Endodermal cell (in vitro differentiated cells): ENCODE data around the gene CXCR4. TPM values are rescaled to one million over a fixed set of nuclear protein-coding genes. Genes with fewer than 3 reads are reported as not detected.

ENCODE experiments used
- DNase-seq: peaks from one replicate; pipeline ENCODE4 v3.0.0-alpha.2; 2017
- H3K27ac ChIP-seq: 2 replicates; pipeline ENCODE4 v1.5.1; 2013; ENCODE audit warnings: mild to moderate bottlenecking, low read depth, low read length, moderate library complexity
- H3K27me3 ChIP-seq: 2 replicates; pipeline ENCODE4 v1.6.1; 2013; ENCODE audit warnings: mild to moderate bottlenecking, low read length, moderate library complexity; ENCODE audit not compliant: insufficient read depth, control insufficient read depth, poor library complexity, severe bottlenecking
- H3K36me3 ChIP-seq: 2 replicates; pipeline ENCODE4 v1.7.0; 2013; ENCODE audit warnings: mild to moderate bottlenecking, low read length, moderate library complexity; ENCODE audit not compliant: control insufficient read depth, insufficient read depth
- H3K4me1 ChIP-seq: one replicate; pipeline ENCODE4 v1.7.0; 2013; ENCODE audit warnings: low read length; ENCODE audit not compliant: control insufficient read depth, insufficient read depth
- H3K4me3 ChIP-seq: 2 replicates; pipeline ENCODE4 v1.5.1; 2013; ENCODE audit warnings: mild to moderate bottlenecking, low read length, moderate library complexity
- H3K9ac ChIP-seq: 2 replicates; pipeline ENCODE4 v1.6.1; 2013; ENCODE audit warnings: mild to moderate bottlenecking, low read length, moderate library complexity; ENCODE audit not compliant: poor library complexity, severe bottlenecking; ENCODE audit errors: extremely low read depth
- H3K9me3 ChIP-seq: 2 replicates; pipeline ENCODE4 v1.6.1; 2013; ENCODE audit warnings: mild to moderate bottlenecking, low read length, moderate library complexity; ENCODE audit not compliant: control insufficient read depth
- H3K27ac Mint-ChIP-seq: 2 replicates; pipeline ENCODE4 v1.8.0; 2020; ENCODE audit warnings: mixed read lengths
- H3K27me3 Mint-ChIP-seq: 2 replicates; pipeline ENCODE4 v1.8.0; 2021; ENCODE audit warnings: mild to moderate bottlenecking, mixed read lengths; ENCODE audit not compliant: insufficient read depth
- H3K36me3 Mint-ChIP-seq: 2 replicates; pipeline ENCODE4 v1.8.0; 2020; ENCODE audit warnings: low read depth, mixed read lengths
- H3K4me1 Mint-ChIP-seq: 2 replicates; pipeline ENCODE4 v1.8.0; 2020; ENCODE audit warnings: mixed read lengths
- H3K4me3 Mint-ChIP-seq: 2 replicates; pipeline ENCODE4 v1.8.0; 2020; ENCODE audit warnings: mild to moderate bottlenecking, moderate library complexity, mixed read lengths
- H3K9me3 Mint-ChIP-seq: 2 replicates; pipeline ENCODE4 v1.8.0; 2020; ENCODE audit warnings: mild to moderate bottlenecking, mixed read lengths
- CTCF ChIP-seq: fragments of 200-600 bp; sonication (generic); conservative IDR thresholded peaks from 2 replicates; pipeline ENCODE4 v1.5.0; 2021; ENCODE audit warnings: antibody characterized with exemption, mild to moderate bottlenecking
- WGBS, 2 experiments: methylation state at CpG; one replicate each; pipeline versions ENCODE4 v1.1.5 to v1.1.7; 2013; ENCODE audit warnings: missing lambda C conversion rate in 2 of 2, mixed read lengths in 1 of 2; ENCODE audit not compliant: insufficient coverage in 1 of 2, insufficient read length in 1 of 2; 5-methylcytosine and 5-hydroxymethylcytosine counted together
- total RNA-seq, 2 donors: library from RNA; stranded (reverse); fragmentation: NEBNext Ultra II Directional in 1 of 2; extraction: Animal tissue kit (Norgen Biotek cat#: 25700) in 1 of 2; gene quantifications; 2 replicates in 1 of 2; 3 replicates in 1 of 2; pipeline ENCODE4 v1.2.1, GENCODE V29; 2021

The CXCR4 gene
- total RNA-seq, 2 donors from 2014 or later, result 287 to 454 TPM

GRCh38 chr2:136162438-136162837 lies 44.5 kb upstream of the CXCR4 start:
- no peaks in the 10 kb centered on the region for H3K27me3 ChIP-seq
- H3K4me3 Mint-ChIP-seq, result no peak overlapping the region
- no peak for DNase-seq

GRCh38 chr2:136156411-136156810 lies 38.5 kb upstream of the CXCR4 start:
- 88% methylated on average over 1 of the region's 1 CpG; no CpG with 5 or more reads in 1 of the 2 experiments for WGBS, 2 experiments
- Histone ChIP-seq H3K36me3 (no peaks in the 10 kb centered on the region), H3K4me3 (no peak overlapping the region), H3K4me1 (no peaks in the 10 kb centered on the region), H3K9ac (no peak overlapping the region), H3K27me3 (no peaks in the 10 kb centered on the region), H3K27ac (no peak overlapping the region), H3K9me3 (peaks cover 6% of the 10 kb centered on the region)
- Mint-ChIP-seq H3K4me3 (no peak overlapping the region), H3K27ac (no peak overlapping the region), H3K9me3 (peaks cover 3% of the 10 kb centered on the region), H3K27me3 (peaks cover 5% of the 10 kb centered on the region), H3K4me1 (peaks cover 8% of the 10 kb centered on the region), H3K36me3 (no peaks in the 10 kb centered on the region)
- no peak for DNase-seq
- no peak for TF ChIP-seq CTCF

More at GRCh38 chr2:136162438-136162837, 44.5 kb upstream of the CXCR4 start:
- Histone ChIP-seq H3K4me1 (no peaks in the 10 kb centered on the region), H3K36me3 (no peaks in the 10 kb centered on the region), H3K9ac (no peak overlapping the region), H3K27ac (no peak overlapping the region), H3K4me3 (no peak overlapping the region), H3K9me3 (no peaks in the 10 kb centered on the region)
- 82% methylated on average over 1 of the region's 1 CpG; no CpG with 5 or more reads in 1 of the 2 experiments for WGBS, 2 experiments
- Mint-ChIP-seq H3K36me3 (no peaks in the 10 kb centered on the region), H3K27ac (no peak overlapping the region), H3K27me3 (no peaks in the 10 kb centered on the region), H3K9me3 (no peaks in the 10 kb centered on the region), H3K4me1 (peaks cover 2% of the 10 kb centered on the region)
- TF ChIP-seq CTCF, result no peak

- H3K9me3 ChIP-seq, result peaks cover 6% of the 10 kb centered on the region
- DNase-seq, result no peak
- peaks cover 5% of the 10 kb centered on the region for H3K27me3 Mint-ChIP-seq
- H3K9ac ChIP-seq, result no peak overlapping the region
- WGBS, 2 experiments, result 93 to 95% methylated on average over 3 of the region's 4 CpGs
- no peak overlapping the region for H3K27ac ChIP-seq
- no peak overlapping the region for H3K27ac Mint-ChIP-seq
- no peaks in the 10 kb centered on the region for H3K27me3 ChIP-seq
- H3K4me3 ChIP-seq, result no peak overlapping the region
- no peaks in the 10 kb centered on the region for H3K4me1 ChIP-seq
- peaks cover 7% of the 10 kb centered on the region for H3K4me1 Mint-ChIP-seq
- H3K9me3 Mint-ChIP-seq, result peaks cover 3% of the 10 kb centered on the region
- H3K36me3 ChIP-seq, result no peaks in the 10 kb centered on the region
- H3K36me3 Mint-ChIP-seq, result no peaks in the 10 kb centered on the region
- no peak for TF ChIP-seq CTCF
- H3K4me3 Mint-ChIP-seq, result no peak overlapping the region
Measured at GRCh38 chr2:136154384-136154783, 36.4 kb upstream of the CXCR4 start.
